Measurements from ENCODE around the gene RAB27B.

DNA sequence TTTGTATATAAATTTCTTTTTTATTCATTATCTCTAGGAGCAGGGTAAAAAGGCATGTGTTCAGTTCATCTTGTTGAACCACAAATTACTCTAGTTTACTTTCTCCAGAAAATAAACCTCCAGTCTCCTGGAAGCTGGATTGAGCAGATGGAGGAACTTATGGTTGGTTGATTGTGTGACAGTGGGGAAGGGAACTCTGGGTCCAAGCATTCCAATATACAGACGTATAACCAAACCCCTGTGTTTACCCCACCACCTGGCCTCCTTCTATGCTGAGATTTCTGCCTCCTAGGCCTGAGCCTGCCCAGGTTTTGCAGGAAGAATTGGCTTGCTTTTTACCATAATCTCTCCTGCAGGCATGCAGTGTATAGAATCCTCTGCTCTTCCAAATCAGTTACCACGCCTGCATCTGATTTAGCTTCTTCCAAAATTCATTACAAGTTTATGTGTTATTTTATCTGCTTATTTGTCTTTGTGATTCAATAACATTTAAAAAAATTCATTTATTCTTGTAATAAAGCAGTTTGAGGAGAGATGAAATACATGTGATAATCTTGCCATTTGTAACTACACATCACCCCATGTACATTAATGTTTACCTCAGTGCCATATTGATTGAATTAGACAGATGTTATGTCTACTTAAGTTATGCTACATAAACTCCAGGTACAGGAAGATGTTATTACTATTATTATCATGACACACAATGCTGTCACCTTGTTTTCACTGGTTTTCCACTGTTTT, 2.5 kb upstream of the RAB27B start:
- TF ChIP-seq, protein P1, sequence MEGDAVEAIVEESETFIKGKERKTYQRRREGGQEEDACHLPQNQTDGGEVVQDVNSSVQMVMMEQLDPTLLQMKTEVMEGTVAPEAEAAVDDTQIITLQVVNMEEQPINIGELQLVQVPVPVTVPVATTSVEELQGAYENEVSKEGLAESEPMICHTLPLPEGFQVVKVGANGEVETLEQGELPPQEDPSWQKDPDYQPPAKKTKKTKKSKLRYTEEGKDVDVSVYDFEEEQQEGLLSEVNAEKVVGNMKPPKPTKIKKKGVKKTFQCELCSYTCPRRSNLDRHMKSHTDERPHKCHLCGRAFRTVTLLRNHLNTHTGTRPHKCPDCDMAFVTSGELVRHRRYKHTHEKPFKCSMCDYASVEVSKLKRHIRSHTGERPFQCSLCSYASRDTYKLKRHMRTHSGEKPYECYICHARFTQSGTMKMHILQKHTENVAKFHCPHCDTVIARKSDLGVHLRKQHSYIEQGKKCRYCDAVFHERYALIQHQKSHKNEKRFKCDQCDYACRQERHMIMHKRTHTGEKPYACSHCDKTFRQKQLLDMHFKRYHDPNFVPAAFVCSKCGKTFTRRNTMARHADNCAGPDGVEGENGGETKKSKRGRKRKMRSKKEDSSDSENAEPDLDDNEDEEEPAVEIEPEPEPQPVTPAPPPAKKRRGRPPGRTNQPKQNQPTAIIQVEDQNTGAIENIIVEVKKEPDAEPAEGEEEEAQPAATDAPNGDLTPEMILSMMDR (conservative IDR thresholded peaks at IDR 0.05) = no peak
- TF ChIP-seq EZH2 (IDR thresholded peaks at IDR 0.05; ENCODE audit: low read depth) = no peak

Measured in PC-9 (cell line).